GM21576 (cell line): Measurements from ENCODE around the gene JHY.
"Not testable (repeated sequence)": the region's sequence is repeated elsewhere in the genome, so short reads cannot be mapped to it uniquely, and the experiment has no call there.

Experiments used
- ATAC-seq: cut with Tn5 transposase; IDR thresholded peaks from one replicate; pipeline ENCODE4 v1.9.1; 2021; ENCODE audit warnings: mild to moderate bottlenecking, moderate library complexity; ENCODE audit not compliant: unreplicated experiment

Gene JHY

GRCh38 chr11:122882189-122882856, at the start of gene JHY:
Gene JHY (plus strand): TSS chr11:122882759. CDS start chr11:122885850, 3,091 bp downstream.
- no peak for ATAC-seq

- ATAC-seq = no peak
These were observed 48.6 kb upstream of the JHY start for GRCh38 chr11:122833846-122834464.

- no peak for ATAC-seq
These were observed 45.6 kb upstream of the JHY start for GRCh38 chr11:122836916-122837315.

GRCh38 chr11:122837528-122838346, 44.8 kb upstream of the JHY start:
- no peak for ATAC-seq

GRCh38 chr11:122843281-122844141, 39.0 kb upstream of the JHY start:
- ATAC-seq = peak; percentile 87

- no peak for ATAC-seq
These were observed 35.1 kb upstream of the JHY start for GRCh38 chr11:122847466-122847865.

- ATAC-seq = no peak
These were observed 34.4 kb upstream of the JHY start for GRCh38 chr11:122848186-122848585.

- no peak for ATAC-seq
These were observed 32.4 kb upstream of the JHY start for GRCh38 chr11:122850076-122850631.

- ATAC-seq = no peak
These were observed 31.1 kb upstream of the JHY start for GRCh38 chr11:122851366-122851966.

GRCh38 chr11:122852074-122852795, 30.3 kb upstream of the JHY start:
- no peak for ATAC-seq

- ATAC-seq = no peak
These were observed 29.8 kb upstream of the JHY start for GRCh38 chr11:122852796-122853160.

- ATAC-seq = no peak
These were observed 29.3 kb upstream of the JHY start for GRCh38 chr11:122853261-122853660.

GRCh38 chr11:122853971-122854446, 28.6 kb upstream of the JHY start:
- no peak for ATAC-seq

- no peak for ATAC-seq
These were observed 20.9 kb upstream of the JHY start for GRCh38 chr11:122861631-122862030.

GRCh38 chr11:122862091-122862490, 20.5 kb upstream of the JHY start:
- no peak for ATAC-seq

GRCh38 chr11:122863154-122863553, 19.4 kb upstream of the JHY start:
- not testable (repeated sequence) for ATAC-seq

- ATAC-seq = no peak
These were observed 18.7 kb upstream of the JHY start for GRCh38 chr11:122863704-122864326.

- no peak for ATAC-seq
These were observed 18.0 kb upstream of the JHY start for GRCh38 chr11:122864386-122865115.
